Liver (tissue), 3 donors: ENCODE measurements around the gene ATM.

ENCODE experiments used
- ATF3 ChIP-seq: IDR thresholded peaks from 2 replicates; pipeline ENCODE4 v1.6.1; 2016; ENCODE audit warnings: antibody characterized with exemption
- CTCF ChIP-seq: fragments of 150-350 bp; IDR thresholded peaks from 2 replicates; pipeline ENCODE4 v1.5.1; 2017; ENCODE audit warnings: improper control_type of control experiment, low read depth, low read length; ENCODE audit not compliant: missing input control
- EGR1 ChIP-seq, 2 donors: IDR thresholded peaks; 2 replicates each; pipeline ENCODE4 v1.6.1; 2016 to 2018; ENCODE audit warnings: antibody characterized with exemption in 2 of 2, low read depth in 2 of 2
- GABPA ChIP-seq, 2 donors: IDR thresholded peaks in 1 of 2; conservative IDR thresholded peaks in 1 of 2; 2 replicates each; pipeline ENCODE4 v1.6.1; 2016; ENCODE audit warnings: antibody characterized with exemption in 2 of 2, mild to moderate bottlenecking in 1 of 2, moderate library complexity in 1 of 2
- HNF4A ChIP-seq, 2 donors: conservative IDR thresholded peaks; 2 replicates each; pipeline ENCODE4 v1.6.1; 2016; ENCODE audit warnings: antibody characterized with exemption in 2 of 2, mild to moderate bottlenecking in 2 of 2
- HNF4G ChIP-seq: IDR thresholded peaks from 2 replicates; pipeline ENCODE4 v1.6.1; 2016; ENCODE audit warnings: antibody characterized with exemption
- MAX ChIP-seq: IDR thresholded peaks from 2 replicates; pipeline ENCODE4 v1.6.1; 2016; ENCODE audit warnings: antibody characterized with exemption
- NR2F2 ChIP-seq: IDR thresholded peaks from 2 replicates; pipeline ENCODE4 v1.6.1; 2016; ENCODE audit warnings: antibody characterized with exemption
- RAD21 ChIP-seq, 2 donors: IDR thresholded peaks; 2 replicates each; pipeline ENCODE4 v1.6.1; 2016; ENCODE audit warnings: antibody characterized with exemption in 2 of 2, mild to moderate bottlenecking in 2 of 2
- REST ChIP-seq: IDR thresholded peaks from 2 replicates; pipeline ENCODE4 v1.6.1; 2016; ENCODE audit warnings: antibody characterized with exemption, mild to moderate bottlenecking
- RXRA ChIP-seq, 2 donors: IDR thresholded peaks; 2 replicates each; pipeline ENCODE4 v1.6.1; 2017 to 2018; ENCODE audit warnings: antibody characterized with exemption in 2 of 2, mild to moderate bottlenecking in 1 of 2
- TAF1 ChIP-seq: conservative IDR thresholded peaks from 2 replicates; pipeline ENCODE4 v1.6.1; 2016; ENCODE audit warnings: antibody characterized with exemption, mild to moderate bottlenecking
- YY1 ChIP-seq: IDR thresholded peaks from 2 replicates; pipeline ENCODE4 v1.6.1; 2016; ENCODE audit warnings: antibody characterized with exemption, mild to moderate bottlenecking
- donor health status: healthy.
- donor health status: healthy.

- TF ChIP-seq CTCF: no peak
- no peak for TF ChIP-seq HNF4G
- no peak for TF ChIP-seq HNF4A (conservative IDR thresholded peaks at IDR 0.05)
- no peak for TF ChIP-seq RAD21 (IDR thresholded peaks at IDR 0.05)
- TF ChIP-seq TAF1: no peak
- no peak for TF ChIP-seq NR2F2
- no peak for TF ChIP-seq YY1
- TF ChIP-seq ATF3: no peak
- TF ChIP-seq REST: no peak
- TF ChIP-seq GABPA (IDR thresholded peaks at IDR 0.05 in 1 of 2, conservative IDR thresholded peaks at IDR 0.05 in 1 of 2): no peak
- no peak for TF ChIP-seq RXRA (IDR thresholded peaks at IDR 0.05)
- TF ChIP-seq EGR1 (IDR thresholded peaks at IDR 0.05; ENCODE audit: low read depth in 2 of 2): no peak
- TF ChIP-seq MAX: no peak
Observed at GRCh38 chr11:108269583-108269982, 46.7 kb downstream of the ATM start.
